Measurements from ENCODE around the gene APOL6. TPM values are rescaled to one million over a fixed set of nuclear protein-coding genes. Genes with fewer than 3 reads are reported as not detected.

APOL6 gene
- total and polyA plus RNA-seq, 9 of the 15 experiments (the other 6 are each of a cell fraction or from before 2014, with no cell fraction given) = 0.29 to 1.2 (median 0.70) TPM

GRCh38 chr22:35638001-35638400, 10.2 kb upstream of the APOL6 start:
- TF ChIP-seq POLR2G (IDR thresholded peaks at IDR 0.05; ENCODE audit: low read depth, low read length) (no peak), ETV1 (tag; conservative IDR thresholded peaks at IDR 0.05; ENCODE audit: low read depth) (no peak), HMG20B (CRISPR knock-in tag; IDR thresholded peaks at IDR 0.05) (no peak)
- no peak for ATAC-seq
- Histone ChIP-seq H3K4me1 (replicated peaks in 1 of 2; ENCODE audit: control insufficient read depth in 2 of 2, insufficient read depth in 2 of 2, low read length in 2 of 2) (peaks cover 0 to 5% of the 10 kb centered on the region in 2 experiments; a peak in 3 of 5 replicates), H4K20me1 (replicated peaks; ENCODE audit: control insufficient read depth, insufficient read depth, low read length) (no peaks in the 10 kb centered on the region), H2AFZ (ENCODE audit: low read depth, low read length) (no peak overlapping the region), H3K4me2 (ENCODE audit: insufficient read depth, low read length) (no peak overlapping the region), H3K27me3 (ENCODE audit: control insufficient read depth in 2 of 2, insufficient read depth in 2 of 2, low read length in 2 of 2) (peaks cover 0 to 22% of the 10 kb centered on the region in 2 experiments; a peak in 2 of 5 replicates), H3K36me3 (ENCODE audit: control insufficient read depth, insufficient read depth, low read length) (no peaks in the 10 kb centered on the region), H3K9me1 (ENCODE audit: control insufficient read depth, insufficient read depth, low read length) (no peaks in the 10 kb centered on the region), H3K9ac (ENCODE audit: insufficient read depth in 1 of 2, low read depth in 2 of 2, low read length in 2 of 2) (no peak overlapping the region), H3K9me3 (replicated peaks; ENCODE audit: control insufficient read depth, insufficient read depth, low read depth, low read length) (no peaks in the 10 kb centered on the region), H3K79me2 (ENCODE audit: control insufficient read depth, insufficient read depth, low read length) (no peaks in the 10 kb centered on the region), H3K27ac (ENCODE audit: extremely low read depth, low read depth, low read length) (no peak overlapping the region), H3K4me3 (no peak overlapping the region)
- no TSS peak for BruUV-seq (replicated peaks)
- intact Hi-C loops (cut with micrococcal nuclease) = loop anchor here (10.0 kb wide), 1 partner anchor 197 kb away; no protein-coding TSS in a partner anchor
- no peak for DNase-seq (ENCODE audit: extremely low read depth in 1 of 4, low spot score in 3 of 4)
- in situ Hi-C loops (cut with MboI) = no loop called here
- ChIA-PET CTCF (ENCODE audit: low intra/inter-chr PET ratio) (no interaction called here), POLR2A (no interaction called here)
- FAIRE-seq = no peak
- 7% methylated on average over 5 of the region's 5 CpGs for WGBS (ENCODE audit: insufficient coverage, low coverage, missing lambda C conversion rate)

GRCh38 chr22:35638410-35638809, 9.8 kb upstream of the APOL6 start:
- Histone ChIP-seq H4K20me1 (replicated peaks; ENCODE audit: control insufficient read depth, insufficient read depth, low read length) (no peaks in the 10 kb centered on the region), H3K9me3 (replicated peaks; ENCODE audit: control insufficient read depth, insufficient read depth, low read depth, low read length) (no peaks in the 10 kb centered on the region), H3K27me3 (ENCODE audit: control insufficient read depth in 2 of 2, insufficient read depth in 2 of 2, low read length in 2 of 2) (peaks cover 0 to 22% of the 10 kb centered on the region in 2 experiments; a peak in 2 of 5 replicates), H2AFZ (ENCODE audit: low read depth, low read length) (no peak overlapping the region), H3K9me1 (ENCODE audit: control insufficient read depth, insufficient read depth, low read length) (no peaks in the 10 kb centered on the region), H3K9ac (ENCODE audit: insufficient read depth in 1 of 2, low read depth in 2 of 2, low read length in 2 of 2) (no peak overlapping the region), H3K36me3 (ENCODE audit: control insufficient read depth, insufficient read depth, low read length) (no peaks in the 10 kb centered on the region), H3K79me2 (ENCODE audit: control insufficient read depth, insufficient read depth, low read length) (no peaks in the 10 kb centered on the region), H3K4me3 (no peak overlapping the region), H3K4me1 (replicated peaks in 1 of 2; ENCODE audit: control insufficient read depth in 2 of 2, insufficient read depth in 2 of 2, low read length in 2 of 2) (peaks cover 0 to 5% of the 10 kb centered on the region in 2 experiments; a peak in 3 of 5 replicates), H3K4me2 (ENCODE audit: insufficient read depth, low read length) (no peak overlapping the region), H3K27ac (ENCODE audit: extremely low read depth, low read depth, low read length) (no peak overlapping the region)
- DNase-seq (ENCODE audit: extremely low read depth in 1 of 4, low spot score in 3 of 4) (no peak), ATAC-seq (no peak), FAIRE-seq (no peak)
- 12% methylated on average over 10 of the region's 13 CpGs for WGBS (ENCODE audit: insufficient coverage, low coverage, missing lambda C conversion rate)
- ChIA-PET POLR2A (no interaction called here), CTCF (ENCODE audit: low intra/inter-chr PET ratio) (no interaction called here)
- BruUV-seq (replicated peaks) = no TSS peak
- in situ Hi-C loops (cut with MboI) (no loop called here), intact Hi-C loops (cut with micrococcal nuclease) (loop anchor here (10.0 kb wide), 1 partner anchor 196 kb away; no protein-coding TSS in a partner anchor)
- TF ChIP-seq MYC (IDR thresholded peaks at IDR 0.05; ENCODE audit: low read depth, low read length) (no peak), MYC (CRISPR knock-in tag; IDR thresholded peaks at IDR 0.05; ENCODE audit: borderline replicate concordance, low read depth) (no peak), HES1 (IDR thresholded peaks at IDR 0.05; ENCODE audit: low read depth) (no peak), TFE3 (CRISPR knock-in tag; IDR thresholded peaks at IDR 0.05) (no peak), SMAD3 (CRISPR knock-in tag; conservative IDR thresholded peaks at IDR 0.05) (no peak)
- TF ChIP-seq, protein P1, sequence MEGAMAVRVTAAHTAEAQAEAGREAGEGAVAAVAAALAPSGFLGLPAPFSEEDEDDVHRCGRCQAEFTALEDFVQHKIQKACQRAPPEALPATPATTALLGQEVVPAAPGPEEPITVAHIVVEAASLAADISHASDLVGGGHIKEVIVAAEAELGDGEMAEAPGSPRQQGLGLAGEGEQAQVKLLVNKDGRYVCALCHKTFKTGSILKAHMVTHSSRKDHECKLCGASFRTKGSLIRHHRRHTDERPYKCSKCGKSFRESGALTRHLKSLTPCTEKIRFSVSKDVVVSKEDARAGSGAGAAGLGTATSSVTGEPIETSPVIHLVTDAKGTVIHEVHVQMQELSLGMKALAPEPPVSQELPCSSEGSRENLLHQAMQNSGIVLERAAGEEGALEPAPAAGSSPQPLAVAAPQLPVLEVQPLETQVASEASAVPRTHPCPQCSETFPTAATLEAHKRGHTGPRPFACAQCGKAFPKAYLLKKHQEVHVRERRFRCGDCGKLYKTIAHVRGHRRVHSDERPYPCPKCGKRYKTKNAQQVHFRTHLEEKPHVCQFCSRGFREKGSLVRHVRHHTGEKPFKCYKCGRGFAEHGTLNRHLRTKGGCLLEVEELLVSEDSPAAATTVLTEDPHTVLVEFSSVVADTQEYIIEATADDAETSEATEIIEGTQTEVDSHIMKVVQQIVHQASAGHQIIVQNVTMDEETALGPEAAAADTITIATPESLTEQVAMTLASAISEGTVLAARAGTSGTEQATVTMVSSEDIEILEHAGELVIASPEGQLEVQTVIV (CRISPR knock-in tag; IDR thresholded peaks at IDR 0.05; ENCODE audit: borderline replicate concordance) = no peak
